ENCODE results near the gene MSMO1.

Gene MSMO1

DNA sequence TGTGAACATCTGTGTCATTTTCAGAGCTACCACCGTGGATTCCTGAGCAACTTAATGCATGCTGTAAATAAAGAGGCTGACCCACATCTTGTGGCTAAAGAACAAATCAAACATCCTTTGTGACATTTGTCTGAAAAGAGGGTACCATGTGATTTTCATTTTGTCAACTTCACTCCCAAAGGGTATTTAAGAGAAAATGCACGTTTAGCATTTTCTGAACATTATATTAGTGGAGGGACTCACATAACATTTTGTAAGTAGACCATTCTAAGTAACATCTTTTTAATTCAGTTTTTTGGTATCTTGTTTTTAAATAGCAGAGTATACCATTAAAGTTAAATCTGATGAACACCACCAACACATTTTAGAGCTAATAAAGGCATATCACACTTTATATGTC lies 34.3 kb downstream of the MSMO1 start:
- DNase-seq = no peak

DNA sequence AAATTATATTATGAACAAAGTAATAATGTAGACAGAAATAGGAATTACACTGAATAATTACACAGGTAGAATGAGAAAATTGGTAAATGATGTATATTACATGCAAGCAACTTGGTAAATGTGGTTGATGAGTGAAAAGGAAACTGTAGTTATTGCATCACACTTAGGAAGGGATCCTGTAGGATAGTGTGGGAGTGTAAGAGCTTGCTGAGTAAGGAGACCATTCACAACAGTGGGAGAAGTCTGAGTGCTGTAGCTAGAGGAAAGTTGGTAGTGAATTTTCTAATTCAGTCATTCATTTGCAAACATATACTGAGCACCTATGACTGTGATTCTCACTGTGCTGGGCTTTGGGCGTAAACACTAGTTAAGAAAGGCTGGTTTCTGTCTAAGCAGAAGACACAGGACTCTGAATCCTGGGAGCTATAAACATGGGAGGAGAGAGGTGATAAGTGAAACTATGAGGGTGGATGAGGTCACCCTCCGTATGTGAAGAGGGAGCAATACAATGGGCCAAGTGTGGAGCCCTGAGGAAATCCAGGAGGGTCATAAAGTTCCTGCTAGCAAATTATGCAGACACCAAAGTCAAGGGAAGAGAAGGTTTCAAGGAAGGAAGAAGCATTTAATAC lies 37.1 kb downstream of the MSMO1 start:
- DNase-seq = no peak

DNA sequence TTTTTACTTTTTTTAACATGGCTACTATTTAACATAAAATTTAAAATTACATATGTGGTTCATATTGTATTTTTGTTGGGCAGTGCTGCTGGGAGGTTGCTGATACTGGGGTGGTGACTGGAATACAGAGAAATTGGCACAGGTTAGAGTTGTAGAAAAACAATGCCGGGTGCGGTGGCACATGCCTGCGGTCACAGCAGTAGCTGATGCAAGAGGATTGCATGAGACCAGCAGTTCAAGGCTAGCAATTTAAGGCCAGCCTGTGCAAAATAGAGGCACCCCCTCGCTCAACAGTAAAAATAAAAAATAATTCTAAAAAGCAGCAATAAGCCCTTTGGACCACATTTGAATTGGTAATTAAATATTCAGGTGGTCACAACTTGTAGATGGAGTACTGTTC lies 39.6 kb downstream of the MSMO1 start:
- DNase-seq = no peak

DNA sequence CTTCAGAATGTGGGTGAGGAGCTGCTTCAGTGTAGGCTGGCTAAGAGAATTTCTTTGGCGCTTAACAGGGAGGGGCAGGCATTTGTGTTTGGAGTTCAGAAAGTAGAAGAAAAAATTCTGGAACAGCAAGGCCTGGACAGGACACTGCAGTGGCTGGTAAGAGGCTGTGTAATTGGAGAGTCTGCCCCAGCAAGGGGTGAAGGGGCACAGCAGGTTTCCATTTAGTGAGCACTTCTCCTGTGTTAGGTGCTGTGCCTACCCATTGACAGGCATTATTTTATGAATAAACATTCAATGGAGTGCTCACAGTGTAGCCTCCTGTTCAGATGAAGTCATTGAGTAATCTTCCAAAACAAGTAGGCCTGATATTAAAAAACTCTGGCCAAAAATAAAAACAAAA lies 40.6 kb downstream of the MSMO1 start:
- DNase-seq = no peak

DNA sequence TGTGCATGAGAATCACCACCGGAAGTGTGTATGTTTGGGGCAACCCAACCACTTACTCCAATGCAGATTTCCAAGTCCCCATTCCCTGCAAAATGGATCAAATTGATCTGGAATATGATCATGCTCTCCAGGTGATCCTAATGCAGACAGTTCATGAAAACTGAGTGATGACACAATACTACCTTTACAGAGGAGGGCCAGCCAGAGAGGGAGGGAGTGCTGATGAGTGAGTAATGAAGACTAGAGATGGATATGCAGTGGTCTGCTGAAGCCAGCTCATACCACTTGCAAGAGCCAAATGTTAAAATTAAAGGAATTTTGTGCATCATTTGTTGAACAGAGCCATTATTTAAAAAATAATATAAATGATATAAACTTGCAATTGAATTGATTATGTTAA lies 41.1 kb downstream of the MSMO1 start:
- DNase-seq = no peak

DNA sequence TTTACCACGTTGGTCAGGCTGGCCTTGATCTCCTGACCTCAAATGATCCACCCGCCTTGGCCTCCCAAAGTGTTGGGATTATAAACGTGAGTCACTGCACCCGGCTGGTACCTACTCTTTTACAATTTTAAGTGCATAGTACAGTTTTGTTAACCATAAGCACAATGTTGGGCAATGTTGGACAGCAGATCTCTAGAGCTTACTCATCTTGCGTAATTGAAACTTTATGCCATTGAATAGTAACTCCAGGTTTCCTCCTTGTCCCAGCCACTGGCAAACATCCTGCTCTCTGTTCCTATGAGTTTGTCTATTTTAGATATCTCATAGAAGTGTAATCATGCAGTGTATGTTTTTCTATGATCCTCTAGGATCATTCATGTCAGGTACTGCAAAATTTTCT lies 42.1 kb downstream of the MSMO1 start:
- peak; percentile 62 for DNase-seq

DNA sequence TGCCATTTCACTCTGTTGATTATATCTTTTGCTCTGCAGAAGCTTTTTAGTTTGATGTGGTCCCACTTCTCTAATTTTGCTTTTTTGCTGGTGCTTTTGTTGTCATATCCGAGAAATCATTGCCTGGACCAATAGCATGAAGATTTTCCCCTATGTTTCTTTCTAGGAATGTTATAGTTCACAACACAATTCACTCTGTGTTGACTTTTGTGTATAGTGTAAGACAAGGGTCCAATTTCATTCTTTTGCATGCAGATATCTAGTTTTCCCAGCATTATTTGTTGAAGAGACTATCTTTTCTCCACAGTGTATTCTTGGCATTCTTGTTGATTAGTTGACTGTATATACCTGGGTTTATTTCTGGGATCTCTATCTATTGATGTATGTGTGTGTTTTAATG lies 43.1 kb downstream of the MSMO1 start:
- DNase-seq = no peak

DNA sequence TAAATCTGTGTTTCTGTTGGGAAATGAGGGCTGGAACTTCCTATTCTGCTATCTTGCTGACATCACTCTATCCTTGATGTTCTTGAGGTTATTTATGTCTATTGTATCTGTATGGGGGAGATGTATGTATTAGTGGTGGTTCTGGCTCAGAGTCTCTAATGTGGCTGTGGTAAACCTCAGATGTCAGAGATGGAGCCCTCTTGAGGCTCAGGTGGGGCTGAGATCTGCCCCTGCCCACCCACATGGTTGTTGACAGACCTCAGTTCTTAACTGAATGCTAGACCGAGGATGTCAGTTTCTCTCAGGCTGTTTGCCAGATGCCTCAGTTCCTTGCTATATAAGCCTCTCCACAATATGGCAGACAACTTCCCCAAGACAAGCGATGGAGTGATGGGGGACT lies 48.0 kb downstream of the MSMO1 start:
- no peak for DNase-seq

DNA sequence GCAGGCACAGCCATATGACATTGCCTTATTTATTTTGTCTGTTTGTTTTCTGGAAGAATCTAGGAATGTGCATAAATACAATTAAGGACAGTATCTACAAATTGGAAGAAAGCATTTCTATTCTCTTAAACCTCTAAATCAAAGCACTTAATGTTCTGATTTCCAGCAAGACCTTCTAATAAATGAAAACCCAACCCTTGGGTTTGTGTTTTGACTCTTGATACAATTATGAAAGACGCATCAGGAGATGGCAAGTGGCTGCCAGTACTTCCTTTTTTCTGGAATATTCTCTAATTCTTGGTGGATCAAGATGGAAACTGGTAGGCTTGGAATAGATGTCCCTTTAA lies 50.9 kb downstream of the MSMO1 start:
- no peak for DNase-seq

DNA sequence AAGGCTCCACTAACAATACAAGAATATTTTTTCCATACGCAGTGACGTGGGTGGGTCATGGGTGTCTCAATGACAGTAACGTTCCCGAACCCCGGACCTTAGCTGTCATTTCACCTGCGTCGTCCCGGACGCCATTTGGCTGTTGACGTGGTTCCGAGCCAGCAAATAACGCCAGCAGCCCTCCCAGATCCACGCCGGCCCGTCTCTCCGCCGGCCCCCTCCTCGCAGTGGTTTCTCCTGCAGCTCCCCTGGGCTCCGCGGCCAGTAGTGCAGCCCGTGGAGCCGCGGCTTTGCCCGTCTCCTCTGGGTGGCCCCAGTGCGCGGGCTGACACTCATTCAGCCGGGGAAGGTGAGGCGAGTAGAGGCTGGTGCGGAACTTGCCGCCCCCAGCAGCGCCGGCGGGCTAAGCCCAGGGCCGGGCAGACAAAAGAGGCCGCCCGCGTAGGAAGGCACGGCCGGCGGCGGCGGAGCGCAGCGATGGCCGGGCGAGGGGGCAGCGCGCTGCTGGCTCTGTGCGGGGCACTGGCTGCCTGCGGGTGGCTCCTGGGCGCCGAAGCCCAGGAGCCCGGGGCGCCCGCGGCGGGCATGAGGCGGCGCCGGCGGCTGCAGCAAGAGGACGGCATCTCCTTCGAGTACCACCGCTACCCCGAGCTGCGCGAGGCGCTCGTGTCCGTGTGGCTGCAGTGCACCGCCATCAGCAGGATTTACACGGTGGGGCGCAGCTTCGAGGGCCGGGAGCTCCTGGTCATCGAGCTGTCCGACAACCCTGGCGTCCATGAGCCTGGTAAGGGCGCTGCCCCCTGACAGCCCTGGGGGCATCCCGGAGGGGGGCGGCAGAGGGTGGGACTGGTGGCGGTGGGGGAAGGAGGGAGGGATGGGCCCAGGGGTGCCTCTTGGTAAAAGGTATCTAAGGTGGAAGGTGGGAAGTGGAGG lies 51.5 kb downstream of the MSMO1 start, which contains the start of gene CPE:
Gene CPE (plus strand): TSS at position 264 of the 933 bp plus-strand sequence. CDS start 214 bp downstream, at position 478.
- DNase-seq = peak; percentile 37

DNA sequence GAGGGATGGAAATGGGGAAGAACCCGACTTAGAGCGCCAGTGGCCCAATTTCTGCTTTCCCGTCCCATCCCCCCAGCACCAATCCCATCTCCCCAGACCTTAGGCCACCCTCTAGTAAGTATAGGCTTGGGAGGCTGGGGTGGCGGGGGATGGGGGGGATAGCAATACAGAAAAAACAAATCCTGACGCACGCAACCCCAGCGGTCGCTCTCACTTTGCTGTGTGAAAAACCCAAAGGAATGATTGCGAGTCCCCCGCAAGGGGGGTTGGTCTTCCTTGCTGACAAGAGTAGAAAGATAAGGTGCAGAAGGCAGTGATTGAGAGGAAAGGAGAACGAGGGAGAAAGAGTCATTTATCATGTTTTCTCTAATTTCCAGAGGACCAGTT lies 52.2 kb downstream of the MSMO1 start:
- no peak for DNase-seq

DNA sequence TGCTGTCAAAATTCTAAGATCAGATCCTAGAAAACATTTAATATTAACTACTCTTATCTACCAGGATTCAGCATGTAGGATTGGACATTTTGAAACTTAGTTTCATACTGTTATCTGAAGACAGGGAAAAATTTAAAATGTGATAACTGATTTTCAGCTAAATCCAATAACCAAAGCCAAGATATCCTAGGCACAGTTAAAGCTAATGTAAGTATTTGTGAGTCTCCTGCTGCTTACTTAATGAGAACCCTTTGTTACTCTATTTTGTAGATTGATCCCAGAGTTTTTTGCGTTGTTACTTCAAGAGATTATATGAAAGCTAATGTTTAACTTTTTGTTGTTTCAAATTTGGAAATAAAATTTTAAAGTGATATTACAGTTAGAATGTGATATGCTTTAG lies 53.3 kb downstream of the MSMO1 start:
- DNase-seq = no peak

DNA sequence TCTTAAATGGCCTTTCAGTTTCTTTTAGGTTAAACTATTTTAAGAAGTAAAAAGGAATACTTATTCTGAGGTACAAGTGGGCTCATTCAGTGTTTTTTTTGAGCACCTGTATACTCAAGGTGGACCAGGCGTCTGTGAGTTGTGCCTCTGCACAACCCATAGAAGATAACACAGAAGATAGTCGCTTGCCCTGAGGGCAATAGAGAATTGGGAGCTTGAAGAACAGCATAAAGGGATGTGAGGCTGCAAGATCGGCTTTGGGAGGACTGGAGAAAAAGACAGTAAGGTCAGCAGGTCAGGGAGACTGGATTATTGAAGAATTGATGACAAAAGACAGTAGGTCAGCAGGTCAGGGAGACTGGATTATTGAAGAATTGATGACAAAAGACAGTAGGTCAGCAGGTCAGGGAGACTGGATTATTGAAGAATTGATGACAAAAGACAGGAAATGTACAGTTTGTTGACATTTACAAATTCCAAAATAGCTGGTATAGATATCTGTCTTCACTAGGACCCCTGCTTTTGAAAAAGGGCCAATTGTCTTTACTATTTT lies 54.4 kb downstream of the MSMO1 start:
- DNase-seq = no peak

DNA sequence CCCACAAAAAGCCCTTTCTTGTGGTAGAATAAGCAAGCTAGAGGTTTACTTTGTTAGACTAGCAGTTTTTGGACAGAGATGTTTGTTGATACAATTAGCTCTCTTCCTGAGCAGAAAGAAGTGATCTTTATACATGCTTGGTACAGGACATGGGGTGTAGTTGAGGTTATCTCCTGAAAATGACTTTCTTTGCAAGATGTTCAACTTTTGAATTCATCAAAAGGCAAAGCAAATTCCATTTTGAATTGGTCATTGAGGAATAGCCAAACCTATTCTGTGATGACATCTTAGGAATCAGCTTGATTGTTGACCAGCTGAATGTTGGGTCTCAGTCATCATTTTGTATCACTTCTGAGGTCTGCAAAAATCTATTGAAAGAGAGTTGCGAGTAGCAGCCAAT lies 55.2 kb downstream of the MSMO1 start:
- DNase-seq = no peak

DNA sequence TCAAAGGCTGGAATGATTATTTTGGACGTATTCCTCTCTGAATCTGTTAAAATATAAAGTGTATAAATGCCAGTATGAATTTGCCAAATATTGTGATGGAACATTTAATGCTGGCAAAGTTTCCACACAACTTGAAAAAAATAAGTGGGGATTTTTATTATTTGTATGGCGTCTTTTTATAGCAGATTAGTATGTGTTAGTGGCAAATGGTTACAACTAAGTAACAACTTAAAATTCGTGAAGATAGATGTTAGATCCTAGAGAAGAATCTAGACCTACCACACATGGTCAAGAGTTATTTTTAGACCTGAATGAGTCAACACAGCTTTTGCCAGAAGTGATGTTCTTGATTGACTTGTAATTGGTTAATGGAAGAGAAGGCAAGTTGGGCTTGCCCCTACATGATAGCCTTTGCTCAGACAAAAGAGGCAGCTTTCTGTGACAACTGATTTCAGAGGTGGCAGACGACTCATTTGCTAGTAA lies 56.2 kb downstream of the MSMO1 start:
- DNase-seq = no peak

DNA sequence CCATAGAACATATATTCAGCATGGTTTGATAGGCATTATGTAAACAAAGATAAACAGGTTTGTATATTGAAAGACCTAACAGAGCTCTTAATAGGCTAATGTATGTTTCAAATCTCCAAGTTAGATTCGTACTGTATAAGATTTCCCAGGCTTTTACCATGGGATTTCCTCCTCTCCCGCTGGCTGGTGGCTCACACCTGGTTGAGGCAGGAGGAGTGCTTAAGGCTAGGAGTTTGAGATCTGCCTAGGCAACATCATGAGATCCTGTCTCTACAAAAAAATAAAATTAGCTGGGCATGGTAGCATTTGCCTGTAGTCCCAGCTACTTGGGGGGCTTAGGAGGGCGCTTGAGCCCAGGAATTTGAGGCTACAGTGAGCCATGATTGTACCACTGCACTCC lies 56.7 kb downstream of the MSMO1 start:
- no peak for DNase-seq

DNA sequence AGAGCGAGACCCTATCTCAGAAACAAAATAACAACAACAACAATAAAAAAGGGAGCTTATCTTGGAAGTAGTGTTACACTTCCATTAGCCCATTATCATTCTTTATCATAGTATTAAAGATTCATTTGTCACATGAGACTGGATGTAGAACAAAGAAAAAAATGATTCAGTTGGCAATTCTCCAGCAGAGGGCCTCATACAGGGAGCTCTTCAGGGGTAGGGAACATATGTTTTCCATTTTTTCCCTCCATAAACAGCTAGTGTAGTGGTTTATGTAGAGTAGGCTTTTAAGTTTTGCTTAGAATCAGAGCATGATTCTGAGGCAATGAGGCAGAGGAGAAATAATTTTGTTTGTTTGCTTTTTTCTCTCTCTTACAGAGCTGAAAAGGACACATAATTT lies 57.1 kb downstream of the MSMO1 start:
- DNase-seq = no peak

DNA sequence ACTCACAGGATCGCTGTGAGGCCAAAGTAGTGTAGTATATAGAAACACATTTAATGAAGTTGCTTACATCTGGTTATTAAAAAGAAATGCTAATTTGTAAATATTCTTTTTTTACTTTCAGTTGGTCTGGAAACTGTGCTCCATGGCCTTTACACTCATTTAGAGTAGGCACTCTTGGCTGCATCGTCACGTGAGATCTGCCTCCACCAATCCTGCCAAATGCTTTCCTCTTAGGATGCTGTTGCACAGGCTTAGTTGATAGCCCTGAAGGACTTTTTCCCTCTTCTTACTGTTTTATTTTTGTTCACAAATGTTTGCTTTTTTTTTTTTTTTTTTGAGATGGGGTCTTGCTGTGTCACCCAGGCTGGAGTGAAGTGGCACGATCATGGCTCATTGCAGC lies 57.7 kb downstream of the MSMO1 start:
- DNase-seq = no peak

DNA sequence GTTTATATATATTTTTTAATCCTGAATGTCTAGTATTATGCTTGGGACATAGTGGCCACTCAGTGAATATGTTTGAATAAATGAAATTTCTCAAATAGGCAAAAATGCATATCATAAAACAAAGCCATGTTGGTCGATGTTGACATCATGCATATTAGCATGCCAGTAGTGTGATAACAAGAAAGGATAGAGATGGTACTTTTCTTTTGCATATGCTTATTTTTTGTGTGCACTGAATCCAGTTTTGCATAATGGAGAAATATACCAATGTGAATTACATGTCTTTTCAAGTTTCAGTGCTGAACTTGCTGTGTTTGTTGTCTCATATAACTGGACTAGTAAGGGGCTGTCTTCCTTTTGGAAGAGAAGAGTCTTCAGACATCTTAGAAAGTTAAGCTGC lies 58.9 kb downstream of the MSMO1 start:
- DNase-seq = no peak

DNA sequence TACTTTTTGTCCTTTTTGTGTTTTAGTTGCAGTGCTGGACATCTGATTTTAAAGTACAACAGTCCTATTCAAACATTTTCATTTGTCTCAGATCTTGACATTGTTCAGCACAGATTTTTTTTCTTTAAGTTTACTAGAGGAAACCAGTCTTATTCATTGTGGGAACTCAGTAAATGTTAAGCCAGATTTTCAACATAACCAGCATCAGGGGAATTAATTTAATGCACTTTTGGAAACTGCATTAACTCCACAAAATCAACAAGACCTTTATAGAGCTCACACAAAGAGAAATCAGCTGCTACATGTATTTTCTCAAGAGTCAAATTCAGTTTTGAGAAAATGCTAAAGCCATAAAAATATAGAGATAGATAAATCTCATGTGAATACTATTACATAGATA lies 61.3 kb downstream of the MSMO1 start:
- DNase-seq = no peak

Measured in HCEC 1CT (cell line).